Skeletal muscle cell (primary cell): ENCODE data around the gene PDE1C.
"Not testable (repeated sequence)": the region's sequence is repeated elsewhere in the genome, so short reads cannot be mapped to it uniquely, and the experiment has no call there.

Experiments used
- DNase-seq: peaks from one replicate; pipeline ENCODE4 v3.0.0-alpha.2; 2010; ENCODE audit warnings: low read depth
- H3K4me3 ChIP-seq: 2 replicates; pipeline ENCODE4 v1.5.1; 2011; ENCODE audit warnings: low read depth, mild to moderate bottlenecking, control low read depth, low read length, moderate library complexity

PDE1C gene

GRCh38 chr7:32018845-32019578 is 51.2 kb downstream of the PDE1C start:
- DNase-seq, result no peak
- H3K4me3 ChIP-seq, result no peak overlapping the region

GRCh38 chr7:32015133-32015532 is 55.1 kb downstream of the PDE1C start:
- DNase-seq, result no peak
- H3K4me3 ChIP-seq, result no peak overlapping the region

GRCh38 chr7:32013471-32013870 is 56.7 kb downstream of the PDE1C start:
- not testable (repeated sequence) for H3K4me3 ChIP-seq, DNase-seq

DNA sequence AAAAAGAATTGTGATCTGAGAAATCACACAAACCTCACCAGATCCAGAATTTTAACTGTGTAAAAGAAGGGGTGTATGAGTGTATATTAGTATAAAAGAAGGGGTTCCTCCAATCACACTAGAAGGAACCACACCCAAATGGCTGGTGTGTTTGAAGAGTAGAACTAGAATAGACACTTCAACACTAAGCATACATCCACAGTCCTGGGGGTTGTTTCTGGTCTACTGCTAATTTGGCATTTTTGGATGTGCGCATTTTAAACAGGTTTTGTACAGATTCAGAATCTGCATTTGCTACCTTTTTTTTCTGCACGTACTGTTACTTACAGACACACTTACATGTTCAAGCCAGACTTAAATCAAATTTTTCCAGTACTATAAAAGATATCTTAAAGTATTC is 64.6 kb downstream of the PDE1C start:
- H3K4me3 ChIP-seq, result no peak overlapping the region
- DNase-seq, result no peak

GRCh38 chr7:32001948-32002347 is 68.3 kb downstream of the PDE1C start:
- DNase-seq, result no peak
- H3K4me3 ChIP-seq, result no peak overlapping the region

DNA sequence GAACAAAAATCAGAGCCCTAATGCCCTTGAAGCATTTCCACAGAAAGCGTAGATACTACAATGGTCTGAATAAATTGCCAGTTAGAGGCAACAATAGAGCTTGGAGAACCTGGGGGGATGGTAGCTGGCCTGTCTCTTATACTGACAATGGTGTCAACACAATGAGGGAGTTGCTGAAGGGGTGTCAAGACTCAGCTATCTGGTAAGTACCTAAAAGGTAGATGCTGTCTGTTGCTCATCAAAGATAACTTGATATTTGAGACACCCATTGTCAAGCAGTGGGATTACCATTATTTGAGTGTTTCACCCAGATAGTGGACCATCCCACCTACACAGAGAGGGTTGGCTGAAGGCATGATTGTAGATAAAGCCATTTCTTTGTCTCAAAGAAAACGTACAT is 72.8 kb downstream of the PDE1C start:
- no peak overlapping the region for H3K4me3 ChIP-seq
- DNase-seq, result no peak

GRCh38 chr7:31995134-31995533 is 75.1 kb downstream of the PDE1C start:
- DNase-seq, result no peak
- no peak overlapping the region for H3K4me3 ChIP-seq

- no peak for DNase-seq
- no peak overlapping the region for H3K4me3 ChIP-seq
These were observed 78.4 kb downstream of the PDE1C start for GRCh38 chr7:31991846-31992245.

DNA sequence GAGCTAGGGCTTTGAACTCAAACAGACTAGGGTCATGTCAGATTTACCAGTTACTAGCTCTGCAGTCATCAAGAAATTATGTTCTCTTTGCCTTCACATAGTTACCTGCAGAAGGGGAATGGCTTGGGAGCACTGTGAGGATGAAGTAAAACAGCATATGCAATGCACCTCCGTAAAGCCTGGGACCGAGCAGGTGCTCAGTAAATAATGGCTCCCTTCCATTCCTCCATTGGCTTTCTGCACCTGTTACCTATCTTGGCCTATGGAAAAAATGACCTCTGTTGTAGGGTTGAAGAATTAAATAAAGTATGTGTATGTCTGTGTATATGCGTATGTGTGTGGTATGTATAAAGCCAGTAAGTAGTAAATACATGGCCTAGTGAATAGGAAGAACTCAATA is 78.8 kb downstream of the PDE1C start:
- no peak overlapping the region for H3K4me3 ChIP-seq
- DNase-seq, result no peak

- no peak overlapping the region for H3K4me3 ChIP-seq
- no peak for DNase-seq
These were observed 83.2 kb downstream of the PDE1C start for GRCh38 chr7:31986878-31987518.

DNA sequence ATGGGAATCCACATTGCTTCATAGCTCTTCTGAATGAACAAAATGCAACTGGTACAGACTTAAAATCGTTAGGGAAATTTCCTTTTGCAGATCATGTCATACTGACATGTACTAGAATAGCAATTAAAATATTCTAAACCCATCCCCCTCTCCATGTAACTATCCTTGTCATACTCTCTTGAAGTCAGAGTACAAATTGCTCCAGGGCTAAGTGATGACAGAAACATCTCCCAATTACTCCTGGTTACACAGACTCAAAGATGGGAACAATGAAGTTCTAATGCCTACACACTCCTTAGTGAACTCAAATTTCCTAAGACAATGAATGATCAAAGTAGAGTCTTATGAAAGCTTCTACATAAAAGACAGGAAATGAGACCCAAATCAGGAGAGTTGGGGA is 87.2 kb downstream of the PDE1C start:
- no peak for DNase-seq
- H3K4me3 ChIP-seq, result no peak overlapping the region

GRCh38 chr7:31981874-31982390 is 88.3 kb downstream of the PDE1C start:
- no peak for DNase-seq
- H3K4me3 ChIP-seq, result no peak overlapping the region

GRCh38 chr7:31979690-31980330 is 90.4 kb downstream of the PDE1C start:
- no peak for DNase-seq
- no peak overlapping the region for H3K4me3 ChIP-seq

DNA sequence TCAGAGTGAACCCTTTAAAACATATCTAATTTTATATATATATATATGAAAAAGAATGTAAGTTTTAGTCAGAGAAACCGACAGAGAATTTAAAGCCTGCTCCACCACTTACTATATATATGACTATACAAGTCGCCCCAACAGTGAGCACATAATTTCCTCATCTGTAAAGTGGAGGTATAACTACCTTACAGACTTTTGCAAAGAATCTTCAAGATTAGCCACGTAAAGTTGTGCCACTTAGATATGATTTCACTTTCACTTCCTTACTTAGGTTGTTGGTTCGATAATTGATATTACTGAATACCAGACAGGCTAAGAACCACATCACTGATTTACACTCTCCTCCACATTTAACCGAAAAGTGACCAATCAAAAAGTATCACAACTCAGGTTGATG is 94.7 kb downstream of the PDE1C start:
- no peak overlapping the region for H3K4me3 ChIP-seq

GRCh38 chr7:31974351-31974750 is 95.9 kb downstream of the PDE1C start:
- no peak for DNase-seq
- no peak overlapping the region for H3K4me3 ChIP-seq

More for the DNA sequence above, 94.7 kb downstream of the PDE1C start:
- no peak for DNase-seq

GRCh38 chr7:31971049-31971667 is 99.0 kb downstream of the PDE1C start:
- no peak for DNase-seq
- no peak overlapping the region for H3K4me3 ChIP-seq

DNA sequence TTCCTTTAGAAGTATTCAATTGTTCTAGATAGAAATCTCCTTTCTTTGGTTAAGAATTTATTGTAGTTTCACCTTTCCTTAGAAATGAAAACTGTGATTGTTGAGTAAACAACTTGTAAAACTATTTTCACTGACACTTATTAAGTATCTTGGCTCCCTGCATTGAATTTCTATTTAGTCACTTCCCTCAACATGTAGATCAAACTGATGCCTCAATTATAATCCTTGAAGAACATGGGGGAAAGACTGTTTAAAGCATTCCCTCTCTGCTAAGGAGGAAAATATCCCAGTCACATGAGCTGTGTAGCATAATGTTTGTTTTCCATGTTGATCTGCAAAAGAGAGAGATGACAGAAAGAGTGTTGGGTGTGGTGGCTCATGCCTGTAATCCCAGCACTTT is 99.7 kb downstream of the PDE1C start:
- H3K4me3 ChIP-seq, result no peak overlapping the region
- no peak for DNase-seq

DNA sequence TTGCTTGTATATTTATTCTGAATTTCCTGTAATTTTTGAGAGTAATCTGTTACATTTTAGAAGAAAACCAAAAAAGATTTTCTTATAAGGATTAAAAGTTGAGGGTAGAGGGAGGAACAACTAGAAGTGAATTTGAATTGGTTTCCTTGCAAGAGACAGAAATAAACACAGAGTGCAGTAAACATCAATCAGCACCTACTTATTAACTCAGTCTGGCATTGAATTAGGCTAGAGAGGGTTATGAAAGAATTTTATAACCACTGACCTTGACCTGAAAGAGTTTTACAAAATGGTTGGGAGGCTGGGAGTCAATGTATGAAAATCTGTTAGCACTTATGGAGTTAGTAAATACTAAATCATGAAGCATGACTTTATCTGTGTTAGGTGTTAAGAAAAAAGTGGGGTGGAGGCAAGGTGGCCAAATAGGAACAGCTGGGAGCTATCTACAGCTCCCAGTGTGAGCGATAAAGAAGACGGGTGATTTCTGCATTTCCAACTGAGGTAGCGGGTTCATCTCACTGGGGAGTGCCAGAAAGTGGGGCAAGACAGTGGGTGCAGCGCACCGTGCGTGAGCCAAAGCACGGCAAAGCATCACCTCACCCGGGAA is 106.5 kb downstream of the PDE1C start:
- DNase-seq, result no peak

DNA sequence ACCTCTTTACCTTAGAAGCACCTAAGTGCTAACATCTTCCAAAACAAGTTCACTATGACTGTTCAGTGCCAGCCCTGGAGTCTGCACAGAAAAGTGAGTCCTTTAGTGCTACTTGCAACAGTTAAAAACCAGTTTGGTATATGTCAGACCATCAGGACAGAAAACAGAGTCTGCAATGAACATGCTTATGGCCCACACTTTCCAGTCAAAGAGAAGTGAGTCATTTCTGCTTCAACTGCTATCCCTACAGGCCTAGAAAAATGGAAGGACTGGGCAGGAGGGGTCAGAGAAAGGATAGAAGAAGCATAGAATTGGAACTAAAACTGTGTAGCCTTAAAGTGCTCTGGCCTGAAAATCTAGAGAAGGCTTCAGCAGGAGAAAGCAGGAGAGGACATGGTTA is 108.0 kb downstream of the PDE1C start:
- no peak overlapping the region for H3K4me3 ChIP-seq
- no peak for DNase-seq

More for the DNA sequence above, 106.5 kb downstream of the PDE1C start:
- H3K4me3 ChIP-seq, result no peak overlapping the region

GRCh38 chr7:31958226-31958625 is 112.0 kb downstream of the PDE1C start:
- no peak for DNase-seq
- H3K4me3 ChIP-seq, result no peak overlapping the region
